Caco-2 (cell line): ENCODE measurements around the gene SLC35E1. TPM values are rescaled to one million over a fixed set of nuclear protein-coding genes. Genes with fewer than 3 reads are reported as not detected.

ENCODE experiments used
- BruUV-seq: library from RNA; stranded (reverse); fragments of 400-500 nt; replicated peaks from 2 replicates; lab custom pipeline; 2021; lab: Mats Ljungman, UMichigan
- CTCF ChIA-PET: fragments of 300-600 bp; sonication (Branson Sonifier 250); formaldehyde crosslinking; loops from one replicate; lab custom pipeline; 2022; ENCODE audit warnings: antibody characterized with exemption; lab: Charles Lee
- POLR2A ChIA-PET: fragments of 300-600 bp; sonication (Branson Sonifier 250); formaldehyde crosslinking; loops from one replicate; lab custom pipeline; 2022; ENCODE audit warnings: antibody characterized with exemption; lab: Charles Lee
- DNase-seq, 2 experiments: peaks; one replicate each; pipeline versions ENCODE4 v3.0.0 to v3.0.0-alpha.2; 2020 to 2022
- H3K27me3 ChIP-seq: replicated peaks from 2 replicates; pipeline ENCODE4 v1.6.0; 2011; ENCODE audit warnings: low read length; ENCODE audit not compliant: control insufficient read depth, insufficient read depth
- H3K36me3 ChIP-seq: 2 replicates; pipeline ENCODE4 v1.5.1; 2011; ENCODE audit warnings: low read length; ENCODE audit not compliant: control insufficient read depth, insufficient read depth
- H3K4me1 ChIP-seq: fragments of 250-450 bp; sonication (Bioruptor Pico); 2 replicates; pipeline ENCODE4 v1.5.1; 2020; ENCODE audit warnings: mild to moderate bottlenecking
- H3K4me3 ChIP-seq: 2 replicates; pipeline ENCODE4 v1.5.1; 2011; ENCODE audit warnings: low read depth, mild to moderate bottlenecking, control low read depth, low read length
- H3K9me3 ChIP-seq: fragments of 250-450 bp; sonication (Bioruptor Pico); 2 replicates; pipeline ENCODE4 v1.5.1; 2020; ENCODE audit warnings: mild to moderate bottlenecking, moderate library complexity
- H3K27ac Mint-ChIP-seq: one replicate; pipeline ENCODE4 v1.8.0; 2022; ENCODE audit warnings: mixed read lengths; ENCODE audit not compliant: unreplicated experiment
- H3K27me3 Mint-ChIP-seq: one replicate; pipeline ENCODE4 v1.8.0; 2022; ENCODE audit warnings: mixed read lengths; ENCODE audit not compliant: insufficient read depth, unreplicated experiment
- H3K36me3 Mint-ChIP-seq: one replicate; pipeline ENCODE4 v1.8.0; 2022; ENCODE audit warnings: mild to moderate bottlenecking, mixed read lengths; ENCODE audit not compliant: insufficient read depth, unreplicated experiment
- H3K4me1 Mint-ChIP-seq: one replicate; pipeline ENCODE4 v1.8.0; 2022; ENCODE audit warnings: low read depth, mixed read lengths; ENCODE audit not compliant: unreplicated experiment
- H3K4me3 Mint-ChIP-seq: one replicate; pipeline ENCODE4 v1.8.0; 2022; ENCODE audit warnings: mild to moderate bottlenecking, moderate library complexity, mixed read lengths; ENCODE audit not compliant: unreplicated experiment
- H3K9me3 Mint-ChIP-seq: one replicate; pipeline ENCODE4 v1.8.0; 2022; ENCODE audit warnings: mixed read lengths; ENCODE audit not compliant: unreplicated experiment
- CTCF ChIP-seq, 2 experiments: fragments of 200-600 bp in 1 of 2; IDR thresholded peaks; 1 replicate in 1 of 2; 2 replicates in 1 of 2; pipeline versions ENCODE4 v1.5.1 to v1.8.0; 2011 to 2022; ENCODE audit warnings: antibody characterized with exemption in 1 of 2, control low read depth in 1 of 2, inconsistent platforms in 1 of 2, low read depth in 1 of 2, low read length in 1 of 2, mild to moderate bottlenecking in 1 of 2, moderate library complexity in 1 of 2; ENCODE audit not compliant: insufficient read depth in 1 of 2, severe bottlenecking in 1 of 2, unreplicated experiment in 1 of 2
- intact Hi-C: fragments of 100-400 bp; cut with micrococcal nuclease; formaldehyde crosslinking; loops from one replicate; pipeline ENCODE4 v1.10.0; 2022; ENCODE audit not compliant: unreplicated experiment
- total RNA-seq: library from RNA; stranded (reverse); gene quantifications from 2 replicates; pipeline ENCODE4 v1.2.3, GENCODE V29; 2022

The SLC35E1 gene
- total RNA-seq, 1 experiment from 2014 or later: 37.9 TPM

DNA sequence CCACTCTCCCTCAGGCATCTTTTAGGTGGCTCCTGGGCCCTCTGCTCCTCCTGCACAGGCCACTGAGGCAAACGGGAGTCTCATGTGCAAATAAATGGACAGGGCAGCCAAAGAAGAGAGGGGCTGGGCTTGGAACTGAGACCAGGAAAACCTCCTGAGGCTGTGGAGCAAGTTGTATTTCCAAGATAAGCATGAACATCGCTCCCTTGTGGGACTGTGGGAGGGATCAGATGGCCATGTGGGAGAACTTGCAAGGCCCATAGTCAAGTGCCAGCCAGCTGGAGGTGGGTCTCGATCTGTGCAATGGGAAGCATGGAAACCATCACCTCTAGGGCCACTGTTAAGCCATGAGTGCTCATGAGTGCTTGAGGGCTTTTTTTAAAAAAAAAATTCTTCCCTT is 30.9 kb upstream of the SLC35E1 start:
- Histone ChIP-seq H3K4me1 (no peaks in the 10 kb centered on the region), H3K36me3 (peaks cover 3% of the 10 kb centered on the region; the same call in 1 of the 2 replicates), H3K9me3 (no peaks in the 10 kb centered on the region), H3K4me3 (no peak overlapping the region), H3K27me3 (no peaks in the 10 kb centered on the region)
- TF ChIP-seq CTCF (IDR thresholded peaks at IDR 0.05; ENCODE audit: insufficient read depth in 1 of 2, low read depth in 1 of 2, low read length in 1 of 2, severe bottlenecking in 1 of 2, unreplicated experiment in 1 of 2): no peak
- H3K27ac Mint-ChIP-seq: no peak overlapping the region
- POLR2A ChIA-PET: no interaction called here
- CTCF ChIA-PET: no interaction called here
- H3K9me3 Mint-ChIP-seq: no peaks in the 10 kb centered on the region
- no peaks in the 10 kb centered on the region for H3K36me3 Mint-ChIP-seq
- intact Hi-C loops: no loop called here
- DNase-seq: no peak
- H3K4me3 Mint-ChIP-seq: no peak overlapping the region
- no peaks in the 10 kb centered on the region for H3K27me3 Mint-ChIP-seq
- no TSS peak for BruUV-seq
- no peaks in the 10 kb centered on the region for H3K4me1 Mint-ChIP-seq

DNA sequence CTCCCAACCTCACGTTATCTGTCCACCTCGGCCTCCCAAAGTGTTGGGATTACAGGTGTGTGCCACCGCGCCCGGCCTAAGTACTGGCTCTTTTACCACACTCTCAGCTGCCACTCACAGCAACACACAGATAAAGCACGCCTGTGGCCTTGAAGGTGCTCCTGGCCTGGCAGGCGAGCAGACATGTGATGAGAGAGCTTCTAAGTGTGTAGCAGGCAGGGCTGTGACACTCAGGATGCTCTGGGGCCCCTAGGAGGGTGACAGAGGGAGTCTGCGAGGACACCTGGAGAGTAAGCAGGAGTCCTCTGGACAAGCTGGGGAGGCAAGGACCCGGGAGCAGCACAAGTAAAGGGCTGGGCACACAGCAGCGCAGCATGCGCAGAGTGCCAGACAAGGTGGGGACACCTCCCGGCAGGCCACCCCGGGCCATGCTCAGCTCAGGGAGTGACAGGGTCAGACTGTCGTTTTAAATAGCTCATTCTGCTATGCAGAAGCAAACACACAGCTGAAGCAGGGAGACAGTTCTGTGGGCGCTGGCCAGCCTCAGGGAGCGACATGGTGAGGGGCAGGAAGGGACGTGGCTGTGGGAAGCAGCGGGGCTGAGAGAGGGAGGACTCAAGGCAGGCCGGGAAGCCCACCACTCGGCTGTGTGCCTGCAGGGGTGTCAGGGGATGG is 29.3 kb upstream of the SLC35E1 start:
- POLR2A ChIA-PET: no interaction called here

GRCh38 chr19:16600824-16601223 is 28.6 kb upstream of the SLC35E1 start:
- BruUV-seq: no TSS peak
- Mint-ChIP-seq H3K4me3 (no peak overlapping the region), H3K27me3 (no peaks in the 10 kb centered on the region), H3K27ac (no peak overlapping the region), H3K36me3 (no peaks in the 10 kb centered on the region), H3K9me3 (no peaks in the 10 kb centered on the region), H3K4me1 (no peaks in the 10 kb centered on the region)
- H3K4me3 ChIP-seq: no peak overlapping the region
- H3K9me3 ChIP-seq: no peaks in the 10 kb centered on the region
- no peak for DNase-seq
- ChIA-PET CTCF (no interaction called here), POLR2A (no interaction called here)
- intact Hi-C loops: no loop called here
- TF ChIP-seq CTCF (IDR thresholded peaks at IDR 0.05; ENCODE audit: insufficient read depth in 1 of 2, low read depth in 1 of 2, low read length in 1 of 2, severe bottlenecking in 1 of 2, unreplicated experiment in 1 of 2): no peak
- no peaks in the 10 kb centered on the region for H3K27me3 ChIP-seq
- H3K4me1 ChIP-seq: no peaks in the 10 kb centered on the region
- no peaks in the 10 kb centered on the region for H3K36me3 ChIP-seq

More for the DNA sequence above, 29.3 kb upstream of the SLC35E1 start:
- CTCF ChIA-PET: no interaction called here
- Histone ChIP-seq H3K9me3 (no peaks in the 10 kb centered on the region), H3K36me3 (no peaks in the 10 kb centered on the region; the same call in 1 of the 2 replicates), H3K4me3 (no peak overlapping the region), H3K4me1 (no peaks in the 10 kb centered on the region), H3K27me3 (no peaks in the 10 kb centered on the region)
- intact Hi-C loops: no loop called here
- Mint-ChIP-seq H3K4me1 (no peaks in the 10 kb centered on the region), H3K4me3 (no peak overlapping the region), H3K27me3 (no peaks in the 10 kb centered on the region), H3K9me3 (no peaks in the 10 kb centered on the region), H3K27ac (no peak overlapping the region), H3K36me3 (no peaks in the 10 kb centered on the region)
- BruUV-seq: no TSS peak
- no peak for TF ChIP-seq CTCF (IDR thresholded peaks at IDR 0.05; ENCODE audit: insufficient read depth in 1 of 2, low read depth in 1 of 2, low read length in 1 of 2, severe bottlenecking in 1 of 2, unreplicated experiment in 1 of 2)
- DNase-seq: no peak
